Stimulated activated CD4-positive, alpha-beta T cell treated with anti-CD3 and anti-CD28 coated beads, Interleukin-4, amount 100 ng/mL, for 4 hours (primary cell): ENCODE results near the gene NCAPH2.
A peak's percentile ranks its signal among the peaks of the same experiment; 100 is the strongest.

Experiments
- DNase-seq, 2 experiments: peaks; one replicate each; pipeline ENCODE4 v3.0.0-alpha.2; 2020

NCAPH2 gene

DNA sequence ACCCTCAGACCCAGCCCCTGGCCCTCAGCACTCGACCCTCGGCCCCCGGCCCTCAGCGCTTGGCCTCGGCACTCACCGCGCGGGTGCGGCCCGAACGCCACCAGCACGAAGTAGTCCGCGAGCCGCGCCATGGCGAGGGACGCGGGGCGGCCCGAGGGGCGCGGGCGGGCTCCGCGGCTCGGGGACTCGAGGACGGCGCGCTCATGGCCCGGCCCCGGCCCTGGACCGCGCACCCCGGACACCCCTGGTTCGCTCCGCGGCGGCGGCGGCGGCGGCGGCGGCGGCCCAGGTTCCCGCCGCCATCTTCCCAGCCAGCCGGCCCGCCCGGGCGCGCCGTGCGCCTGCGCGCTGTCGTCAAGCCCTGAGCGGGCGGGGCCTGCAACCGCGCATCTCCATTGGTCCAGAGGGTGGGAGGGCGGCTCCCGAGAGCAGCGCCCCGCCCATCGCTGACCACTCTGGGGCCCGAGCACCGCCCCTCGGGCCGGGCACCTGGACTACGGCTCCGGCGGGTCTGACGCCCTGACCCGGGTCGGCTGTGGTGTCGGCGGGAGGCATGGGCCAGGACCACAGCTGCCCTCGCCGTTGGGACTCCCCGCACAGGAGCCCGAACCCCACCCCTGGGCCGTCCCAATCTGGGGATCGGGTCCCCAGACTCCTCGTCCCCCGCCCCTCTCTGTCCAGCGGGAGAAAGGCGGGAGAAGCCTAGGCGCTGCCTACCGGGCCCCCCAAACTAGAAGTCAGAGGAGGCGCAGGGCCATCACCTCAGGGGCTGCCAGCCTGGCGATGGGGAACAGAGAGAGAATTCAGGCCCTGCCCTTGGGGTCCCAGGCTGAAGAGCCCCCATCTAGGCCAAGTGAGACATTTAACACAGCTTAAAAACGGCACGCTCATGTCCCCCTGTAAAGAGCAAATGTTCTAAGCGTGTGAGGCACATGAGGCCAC is 33.0 kb upstream of the NCAPH2 start, which contains the start of gene SBF1:
TSS of gene SBF1 (minus strand) at position 326 of the 942 bp plus-strand sequence. CDS start at position 131, 195 bp downstream.
- peak; percentile 85 to 89 for DNase-seq

GRCh38 chr22:50475652-50476002 is 32.4 kb upstream of the NCAPH2 start:
- DNase-seq: no peak

DNA sequence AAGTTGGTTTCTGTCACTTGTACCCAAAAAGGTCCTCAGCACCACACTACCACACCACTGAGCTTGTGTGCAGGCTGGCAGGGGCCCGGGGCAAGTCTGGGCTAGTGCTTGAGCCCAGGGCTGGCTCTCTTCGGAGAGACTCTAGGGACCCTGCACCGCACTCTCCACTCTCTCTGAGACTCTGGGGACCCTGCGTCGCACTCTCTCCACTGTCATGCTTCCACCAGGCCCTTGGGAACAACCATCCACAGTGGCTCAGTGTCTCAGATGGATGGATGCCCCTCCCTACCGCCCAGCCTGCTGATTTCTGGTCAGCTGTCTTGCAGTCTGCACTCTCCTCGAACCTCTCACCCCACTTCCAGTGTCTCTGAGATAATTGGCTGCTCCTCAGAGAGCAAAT is 31.2 kb upstream of the NCAPH2 start:
- no peak for DNase-seq

- DNase-seq: no peak
Measured at GRCh38 chr22:50477923-50478322, 30.1 kb upstream of the NCAPH2 start.

DNA sequence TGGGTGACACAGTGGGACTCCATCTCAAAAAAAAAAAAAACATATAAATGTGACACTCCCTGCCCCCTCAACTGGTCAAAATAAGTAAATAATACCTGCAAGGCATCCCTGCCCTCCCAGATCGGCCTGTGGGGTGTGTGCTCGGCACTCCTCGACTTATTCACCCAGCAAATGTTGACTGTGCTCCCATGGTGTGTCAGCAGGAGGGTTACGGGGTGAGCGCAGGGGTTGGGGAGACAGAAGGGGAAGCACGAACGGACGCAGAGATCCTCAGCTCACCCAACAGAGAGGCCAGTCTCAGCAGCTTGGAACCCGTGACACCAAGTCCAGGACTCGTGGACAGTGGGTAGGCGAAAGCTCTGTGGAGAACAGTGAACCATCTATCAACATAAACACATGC is 28.3 kb upstream of the NCAPH2 start:
- DNase-seq: no peak

GRCh38 chr22:50481045-50481439 is 27.0 kb upstream of the NCAPH2 start:
- no peak for DNase-seq

DNA sequence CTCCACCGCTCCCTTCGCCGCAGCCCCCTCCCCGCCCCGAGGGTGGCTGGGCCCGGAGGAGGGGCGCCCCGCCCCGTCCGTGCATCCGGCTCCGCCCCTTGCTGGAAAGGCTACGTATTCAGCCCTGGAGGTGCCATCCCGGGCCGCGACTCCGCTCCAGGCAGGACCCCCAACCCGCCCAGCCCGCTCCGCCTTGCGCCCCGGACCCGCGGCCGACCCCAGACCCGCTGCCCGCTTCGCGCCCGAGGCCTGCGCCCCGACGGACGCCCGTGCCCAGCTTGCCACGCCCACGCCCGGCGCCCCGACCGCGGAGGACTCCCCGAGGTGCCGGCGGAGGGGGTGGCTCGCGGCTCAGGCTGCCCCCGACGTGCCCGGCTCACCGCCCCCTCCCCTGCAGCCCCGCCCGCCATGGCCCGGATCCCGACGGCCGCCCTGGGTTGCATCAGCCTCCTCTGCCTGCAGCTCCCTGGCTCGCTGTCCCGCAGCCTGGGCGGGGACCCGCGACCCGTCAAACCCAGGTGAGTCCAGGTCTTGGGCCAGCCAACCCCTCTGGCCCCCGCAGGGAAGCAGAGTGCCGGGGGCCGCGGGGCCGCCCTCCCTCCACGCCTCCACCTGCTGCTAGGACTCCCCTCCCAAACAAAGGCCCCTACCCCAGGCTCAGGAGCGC is 26.5 kb upstream of the NCAPH2 start, which contains the start of gene ADM2:
TSS of gene ADM2 (plus strand) at position 104 of the 667 bp plus-strand sequence. CDS start at position 409, 305 bp downstream.
- peak; percentile 60 to 72 for DNase-seq

GRCh38 chr22:50482107-50483074 is 25.6 kb upstream of the NCAPH2 start:
- no peak for DNase-seq

- DNase-seq: no peak
Measured at GRCh38 chr22:50483106-50483505, 24.9 kb upstream of the NCAPH2 start.

GRCh38 chr22:50483556-50483955 is 24.5 kb upstream of the NCAPH2 start:
- DNase-seq: no peak

GRCh38 chr22:50483977-50484853 is 23.8 kb upstream of the NCAPH2 start:
- no peak for DNase-seq

- no peak for DNase-seq
Measured at GRCh38 chr22:50485221-50486131, 22.5 kb upstream of the NCAPH2 start.

GRCh38 chr22:50486561-50487289 is 21.3 kb upstream of the NCAPH2 start, which contains the start of gene MIOX:
MIOX (plus strand) TSS chr22:50486859; CDS start chr22:50486898, 39 bp downstream.
- DNase-seq: no peak

DNA sequence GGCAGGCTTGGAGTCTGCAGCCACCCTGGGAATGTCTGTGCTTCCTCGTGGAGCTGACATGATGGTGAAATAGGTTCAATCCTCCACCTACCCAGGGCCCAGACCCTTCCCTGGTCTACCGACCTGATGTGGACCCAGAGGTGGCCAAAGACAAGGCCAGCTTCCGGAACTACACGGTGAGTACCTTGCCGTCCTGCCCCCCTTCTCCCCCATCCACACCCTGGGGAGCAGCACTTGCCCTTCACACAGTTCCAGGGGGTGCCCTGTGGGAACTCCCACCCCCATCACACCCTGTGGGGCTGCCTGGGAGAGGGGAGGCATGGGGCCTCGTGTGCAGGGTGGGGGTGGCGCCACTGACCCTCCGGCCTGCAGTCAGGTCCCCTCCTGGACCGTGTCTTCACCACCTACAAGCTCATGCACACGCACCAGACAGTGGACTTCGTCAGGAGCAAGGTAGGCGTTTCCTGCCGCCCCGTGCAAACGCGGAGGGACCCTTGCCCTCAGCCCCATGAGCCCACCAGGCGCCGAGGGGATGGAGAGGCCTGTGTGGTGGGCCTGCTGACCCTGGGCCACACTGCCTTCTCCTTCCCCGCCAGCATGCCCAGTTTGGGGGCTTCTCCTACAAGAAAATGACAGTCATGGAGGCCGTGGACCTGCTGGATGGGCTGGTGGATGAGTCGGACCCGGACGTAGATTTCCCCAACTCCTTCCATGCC is 20.6 kb upstream of the NCAPH2 start:
- no peak for DNase-seq

DNA sequence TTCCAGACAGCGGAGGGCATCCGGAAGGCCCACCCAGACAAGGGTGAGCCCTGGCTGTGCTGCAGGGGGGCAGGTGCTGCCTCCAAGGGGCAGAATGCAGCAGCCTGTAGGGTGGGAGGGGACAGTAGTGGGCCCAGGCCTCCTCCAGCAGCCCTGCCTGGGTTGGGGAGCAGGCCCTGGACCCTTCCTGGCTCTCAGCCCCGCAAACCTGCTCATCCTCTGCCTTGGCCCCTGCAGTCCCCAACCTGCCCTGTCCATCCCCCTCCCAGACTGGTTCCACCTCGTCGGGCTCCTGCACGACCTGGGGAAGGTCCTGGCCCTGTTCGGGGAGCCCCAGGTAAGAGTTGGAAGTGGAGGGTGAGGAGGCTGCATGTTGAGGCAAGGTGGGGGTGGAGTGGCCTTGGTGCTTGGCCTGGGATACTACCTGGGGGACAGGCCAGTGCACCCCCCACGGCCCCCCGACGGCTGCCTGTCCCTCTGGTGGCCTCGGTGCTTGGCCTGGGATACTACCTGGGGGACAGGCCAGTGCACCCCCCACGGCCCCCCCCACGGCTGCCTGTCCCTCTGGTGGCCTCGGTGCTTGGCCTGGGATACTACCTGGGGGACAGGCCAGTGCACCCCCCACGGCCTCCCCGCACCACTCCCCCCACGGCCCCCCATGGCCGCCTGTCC is 19.9 kb upstream of the NCAPH2 start:
- DNase-seq: no peak

- no peak for DNase-seq
Measured at GRCh38 chr22:50488886-50489285, 19.1 kb upstream of the NCAPH2 start.

DNA sequence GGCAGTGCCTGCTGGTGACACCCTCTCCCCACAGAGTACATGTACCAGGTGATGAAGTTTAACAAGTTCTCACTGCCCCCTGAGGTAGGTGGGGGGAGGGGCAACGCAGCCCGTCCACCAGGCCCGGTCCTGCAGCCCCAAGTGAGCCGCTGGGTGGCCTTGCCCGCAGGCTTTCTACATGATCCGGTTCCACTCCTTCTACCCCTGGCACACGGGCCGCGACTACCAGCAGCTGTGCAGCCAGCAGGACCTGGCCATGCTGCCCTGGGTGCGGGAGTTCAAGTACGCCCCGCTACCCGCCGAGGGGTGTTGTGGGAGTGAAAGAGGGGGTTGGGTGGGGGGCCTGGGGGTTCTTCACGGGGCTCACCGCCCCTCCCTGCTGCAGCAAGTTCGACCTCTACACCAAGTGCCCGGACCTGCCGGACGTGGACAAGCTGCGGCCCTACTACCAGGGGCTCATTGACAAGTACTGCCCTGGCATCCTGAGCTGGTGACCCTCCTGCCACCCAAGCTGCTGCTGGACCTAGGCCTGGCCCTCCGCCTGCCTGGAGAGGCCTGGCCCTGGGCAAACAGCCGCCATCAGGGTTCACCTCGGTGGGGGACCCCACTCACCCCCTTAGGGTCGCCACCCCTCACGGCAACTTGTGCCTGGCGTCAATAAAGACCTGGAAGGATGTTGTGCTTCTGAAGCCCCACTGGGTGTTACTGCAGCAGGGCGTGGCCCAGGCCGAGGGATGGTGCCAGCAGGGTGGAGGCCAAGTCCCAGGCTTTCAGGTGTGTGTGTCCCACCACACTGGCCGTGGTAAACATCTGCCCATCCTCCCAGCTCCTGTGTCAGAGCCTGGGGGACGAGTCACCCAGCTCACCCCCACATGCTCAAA is 18.4 kb upstream of the NCAPH2 start:
- DNase-seq: no peak
